K562 (cell line): ENCODE results near the gene CD52. TPM values are rescaled to one million over a fixed set of nuclear protein-coding genes. Genes with fewer than 3 reads are reported as not detected.

Experiments used
- ATAC-seq: fragments of 200-7000 bp; cut with Tn5 transposase; 3 replicates; pipeline ENCODE4 v1.9.1; 2020; ENCODE audit warnings: moderate library complexity
- BruUV-seq: library from RNA; stranded (reverse); fragments of 400-500 nt; replicated peaks from 2 replicates; lab custom pipeline; 2021; lab: Mats Ljungman, UMichigan
- CTCF ChIA-PET: fragments of 300-600 bp; formaldehyde crosslinking; extraction: SDS; loops from one replicate; lab custom pipeline; 2021; ENCODE audit warnings: low intra/inter-chr PET ratio; lab: Yijun Ruan, JAX
- POLR2A ChIA-PET: fragments of 300-600, 350-650 bp; sonication (Branson Sonifier 250); formaldehyde crosslinking; extraction: SDS; loops from one replicate; lab custom pipeline; 2021; ENCODE audit warnings: antibody characterized with exemption, inconsistent platforms; lab: Yijun Ruan, JAX
- DNase-seq, 4 experiments: peaks; one replicate each; pipeline versions ENCODE4 v3.0.0 to v3.0.0-alpha.2; 2011 to 2018; ENCODE audit warnings: low spot score in 3 of 4, mixed read lengths in 3 of 4; ENCODE audit errors: extremely low read depth in 1 of 4
- FAIRE-seq: peaks from 2 replicates; lab custom pipeline; 2011; peaks lifted over from hg19 to GRCh38; lab: Jason Lieb, UNC
- H2AFZ ChIP-seq: 2 replicates; pipeline ENCODE4 v1.6.0; 2011; ENCODE audit warnings: low read depth, low read length, control low read depth, inconsistent platforms
- H3K27ac ChIP-seq: fragments of 200-600 bp; 3 replicates; pipeline ENCODE4 v1.8.0; 2011; ENCODE audit warnings: low read depth, mild to moderate bottlenecking, control low read depth, inconsistent platforms, low read length, moderate library complexity, mixed read lengths; ENCODE audit errors: extremely low read depth
- H3K27me3 ChIP-seq, 2 experiments: fragments of 300-600 bp in 1 of 2; 2 replicates in 1 of 2; 3 replicates in 1 of 2; pipeline versions ENCODE4 v1.6.0 to v1.8.0; 2011; ENCODE audit warnings: inconsistent platforms in 2 of 2, low read length in 2 of 2, mild to moderate bottlenecking in 1 of 2, mixed read lengths in 1 of 2, moderate library complexity in 1 of 2; ENCODE audit not compliant: control insufficient read depth in 2 of 2, insufficient read depth in 2 of 2
- H3K36me3 ChIP-seq: fragments of 300-600 bp; 3 replicates; pipeline ENCODE4 v1.8.0; 2011; ENCODE audit warnings: mild to moderate bottlenecking, low read length, inconsistent platforms; ENCODE audit not compliant: control insufficient read depth, insufficient read depth
- H3K4me1 ChIP-seq, 2 experiments: fragments of 200-600 bp in 1 of 2; replicated peaks in 1 of 2; 2 replicates in 1 of 2; 3 replicates in 1 of 2; pipeline versions ENCODE4 v1.5.1 to v1.8.0; 2011; ENCODE audit warnings: inconsistent platforms in 2 of 2, low read length in 2 of 2, mild to moderate bottlenecking in 1 of 2, mixed read lengths in 1 of 2, moderate library complexity in 1 of 2; ENCODE audit not compliant: control insufficient read depth in 2 of 2, insufficient read depth in 2 of 2
- H3K4me2 ChIP-seq: 2 replicates; pipeline ENCODE4 v1.6.1; 2011; ENCODE audit warnings: low read length, control low read depth, inconsistent platforms, mixed read lengths; ENCODE audit not compliant: insufficient read depth
- H3K4me3 ChIP-seq: fragments of 200-600 bp; sonication (generic), shearing (Covaris generic); 2 replicates; pipeline ENCODE4 v1.5.1; 2016; ENCODE audit warnings: control low read depth, inconsistent platforms
- H3K79me2 ChIP-seq: fragments of 200-600 bp; 3 replicates; pipeline ENCODE4 v1.8.0; 2011; ENCODE audit warnings: low read length, inconsistent platforms; ENCODE audit not compliant: control insufficient read depth, insufficient read depth
- H3K9ac ChIP-seq, 2 experiments: 2 replicates each; pipeline versions ENCODE4 v1.6.0 to v1.6.1; 2011; ENCODE audit warnings: low read depth in 2 of 2, low read length in 2 of 2, control low read depth in 1 of 2, inconsistent platforms in 1 of 2, mild to moderate bottlenecking in 1 of 2, mixed read lengths in 1 of 2; ENCODE audit not compliant: insufficient read depth in 1 of 2
- H3K9me1 ChIP-seq: one replicate; pipeline ENCODE4 v1.6.0; 2011; ENCODE audit warnings: inconsistent platforms, mild to moderate bottlenecking, low read length, moderate library complexity; ENCODE audit not compliant: control insufficient read depth, insufficient read depth
- H3K9me3 ChIP-seq: replicated peaks from 2 replicates; pipeline ENCODE4 v1.5.1; 2011; ENCODE audit warnings: low read depth, low read length, inconsistent platforms; ENCODE audit not compliant: control insufficient read depth, insufficient read depth
- H4K20me1 ChIP-seq: replicated peaks from 2 replicates; pipeline ENCODE4 v1.6.1; 2011; ENCODE audit warnings: low read length, inconsistent platforms, mixed read lengths; ENCODE audit not compliant: control insufficient read depth, insufficient read depth
- BRCA1 ChIP-seq, 2 experiments: fragments of 450-650 bp in 1 of 2; sonication (generic) in 1 of 2; formaldehyde crosslinking in 1 of 2; IDR thresholded peaks; 2 replicates each; pipeline versions ENCODE4 v1.5.0 to v1.6.1; 2017 to 2020; ENCODE audit warnings: mild to moderate bottlenecking in 1 of 2, missing genetic modification reagents in 1 of 2
- POLR2A ChIP-seq: fragments of 450-650 bp; conservative IDR thresholded peaks from 2 replicates; pipeline ENCODE4 v1.6.1; 2016
- POLR2AphosphoS5 ChIP-seq: IDR thresholded peaks from 2 replicates; pipeline ENCODE4 v1.6.1; 2011; ENCODE audit warnings: mild to moderate bottlenecking, low read depth, low read length, moderate library complexity; ENCODE audit not compliant: control insufficient read depth, insufficient read depth
- SOX6 ChIP-seq: fragments of 450-650 bp; IDR thresholded peaks from 2 replicates; pipeline ENCODE4 v1.6.1; 2014; ENCODE audit warnings: mild to moderate bottlenecking
- TRIM24 ChIP-seq, 2 experiments: fragments of 450-650 bp; IDR thresholded peaks; 2 replicates each; pipeline ENCODE4 v1.6.1; 2016
- WGBS: fragments of 100-300 bp; shearing (Covaris generic); methylation state at CpG from one replicate; pipeline ENCODE4 v1.1.6; 2016; ENCODE audit warnings: low coverage, mixed read lengths; ENCODE audit not compliant: insufficient coverage; ENCODE audit errors: missing lambda C conversion rate; 5-methylcytosine and 5-hydroxymethylcytosine counted together
- in situ Hi-C: fragments of 300-500 bp; cut with MboI; formaldehyde crosslinking; loops from 4 replicates; pipeline ENCODE4 v1.15.0; 2018; ENCODE audit warnings: inconsistent platforms, mixed read lengths
- intact Hi-C: fragments of 100-400 bp; cut with micrococcal nuclease; formaldehyde crosslinking; loops from 2 replicates; pipeline ENCODE4 v1.14.2; 2022
- polyA plus RNA-seq, 8 experiments: library from polyadenylated mRNA; depleted of rRNA in 4 of 8; stranded (reverse) in 5 of 8; unstranded in 3 of 8; fragments of >200 nt; fragmentation: Nextera tagmentation in 2 of 8; fragmentation: Illumina TruSeq in 1 of 8; extraction: Ambion mirVana in 2 of 8; extraction: Trizol in 1 of 8; gene quantifications; 2 replicates each; pipeline versions ENCODE4 v1.2.1 to v1.2.3, GENCODE V29; 2011 to 2014; ENCODE audit warnings: inconsistent platforms in 1 of 8, missing spikeins in 1 of 8
- total RNA-seq, 7 experiments: library from RNA; depleted of rRNA in 6 of 7; stranded (reverse); fragments of >200 nt in 6 of 7; fragmentation: Illumina TruSeq in 2 of 7; extraction: Trizol in 2 of 7; gene quantifications; 2 replicates each; pipeline versions ENCODE4 v1.2.1 to v1.2.3, GENCODE V29; 2011 to 2021; ENCODE audit warnings: low replicate concordance in 1 of 7

Gene CD52
- total and polyA plus RNA-seq, 9 of the 15 experiments (the other 6 are each of a cell fraction or from before 2014, with no cell fraction given): 34.9 to 488 (median 173) TPM

DNA sequence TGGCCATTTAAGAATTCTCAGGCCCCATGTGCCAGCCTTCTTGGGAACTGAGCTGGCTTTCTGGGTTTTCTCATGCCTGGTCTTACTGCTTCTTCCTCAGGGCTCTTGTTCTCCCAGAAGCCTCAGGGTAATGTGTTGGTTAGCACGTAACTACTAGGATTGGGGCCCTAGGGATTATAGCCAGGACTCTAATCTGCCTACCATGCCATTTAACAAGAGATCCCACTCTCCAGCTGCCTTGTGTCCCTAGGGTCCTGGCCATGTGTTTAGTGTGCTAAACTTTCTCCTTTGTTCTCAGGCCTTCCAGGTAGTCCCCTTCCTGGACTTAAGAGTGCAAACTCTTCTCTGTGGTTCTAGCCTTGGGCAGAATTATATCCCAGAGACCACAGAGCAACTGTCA is 40.0 kb upstream of the CD52 start:
- Histone ChIP-seq H3K79me2 (peaks cover 24% of the 10 kb centered on the region; the same call in 2 of the 3 replicates), H3K9ac (peak overlapping the region in 1 of 2 experiments; percentile 38; a peak in 1 of 4 replicates), H4K20me1 (peaks cover 4% of the 10 kb centered on the region; the same call in 1 of the 2 replicates), H3K4me1 (peaks cover 61 to 69% of the 10 kb centered on the region in 2 experiments), H3K9me1 (peaks cover 5% of the 10 kb centered on the region), H3K4me3 (no peak overlapping the region), H3K27ac (peak overlapping the region; percentile 81), H3K27me3 (no peaks in the 10 kb centered on the region), H3K9me3 (no peaks in the 10 kb centered on the region), H3K36me3 (peaks cover 84% of the 10 kb centered on the region), H2AFZ (no peak overlapping the region), H3K4me2 (no peak overlapping the region)
- POLR2A ChIA-PET: interaction anchor here (0.7 to 3.6 kb wide), 9 partner anchors 9 to 140 kb away, joined by 3 to 10 read pairs (median 4); partner anchors contain the start of genes CD52 and CEP85
- WGBS: 100% methylated on average over 1 of the region's 1 CpG
- TF ChIP-seq BRCA1 (IDR thresholded peaks at IDR 0.05) (no peak), BRCA1 (CRISPR knock-in tag; IDR thresholded peaks at IDR 0.05) (0 out of 2 replicates have a peak, but pooled peaks have one; percentile 30), TRIM24 (IDR thresholded peaks at IDR 0.05) (no peak), POLR2AphosphoS5 (0 out of 2 replicates have a peak, but pooled peaks have one; percentile 11), POLR2A (peak; percentile 49; the same call in 1 of the 2 replicates), SOX6 (no peak)
- DNase-seq (no peak), ATAC-seq (no peak), FAIRE-seq (no peak)
- no TSS peak for BruUV-seq
- in situ Hi-C loops (loop anchor here (5.0 kb wide), 1 partner anchor 115 kb away; no protein-coding TSS in a partner anchor), intact Hi-C loops (no loop called here)
- CTCF ChIA-PET: interaction anchor here (1.6 kb wide), 1 partner anchor 44 kb away, joined by 3 read pairs; no protein-coding TSS in a partner anchor
